HG02610 (cell line): ENCODE measurements around the gene FURIN.
"Not testable (repeated sequence)": the region's sequence is repeated elsewhere in the genome, so short reads cannot be mapped to it uniquely, and the experiment has no call there.

ENCODE experiments used
- ATAC-seq: cut with Tn5 transposase; IDR thresholded peaks from one replicate; pipeline ENCODE4 v1.9.1; 2021; ENCODE audit warnings: mild to moderate bottlenecking, moderate library complexity; ENCODE audit not compliant: unreplicated experiment

The FURIN gene

DNA sequence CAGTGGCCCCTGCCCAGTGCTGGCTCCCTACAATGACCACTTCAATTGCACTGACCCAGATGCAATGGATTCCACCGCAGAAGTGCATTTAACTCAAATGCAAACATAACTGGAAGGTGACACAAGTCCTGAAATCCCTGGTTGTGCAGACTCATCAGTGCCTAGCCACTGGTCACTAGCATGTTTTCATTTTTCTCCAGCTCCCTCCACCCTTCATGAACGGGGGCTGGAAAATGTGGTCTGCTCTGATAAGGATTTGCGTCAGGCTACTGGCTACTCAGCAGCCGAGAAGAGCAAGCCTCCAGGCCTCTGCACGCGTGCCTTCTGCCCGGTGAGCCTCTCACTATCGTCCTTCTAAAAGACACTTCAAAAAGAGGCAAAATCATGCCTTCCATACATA lies 27.4 kb upstream of the FURIN start:
- no peak for ATAC-seq

DNA sequence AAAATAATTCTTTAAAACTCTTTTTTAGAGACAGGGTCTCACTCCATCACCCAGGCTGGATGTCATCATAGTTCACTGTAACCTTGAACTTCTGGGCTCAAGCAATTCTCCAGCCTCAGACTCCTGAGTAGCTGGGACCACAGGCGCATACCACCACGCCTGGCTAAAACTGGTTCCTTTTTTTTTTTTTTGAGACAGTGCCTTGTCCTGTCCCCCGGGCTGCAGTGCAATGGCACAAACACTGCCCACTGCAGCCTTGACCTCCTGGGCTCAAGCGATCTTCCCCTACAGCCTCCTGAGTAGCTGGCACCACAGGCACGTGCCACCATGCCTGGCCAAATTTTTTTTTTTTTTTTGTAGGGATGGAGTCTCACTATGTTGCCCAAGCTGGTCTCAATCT lies 23.7 kb upstream of the FURIN start:
- ATAC-seq = no peak

DNA sequence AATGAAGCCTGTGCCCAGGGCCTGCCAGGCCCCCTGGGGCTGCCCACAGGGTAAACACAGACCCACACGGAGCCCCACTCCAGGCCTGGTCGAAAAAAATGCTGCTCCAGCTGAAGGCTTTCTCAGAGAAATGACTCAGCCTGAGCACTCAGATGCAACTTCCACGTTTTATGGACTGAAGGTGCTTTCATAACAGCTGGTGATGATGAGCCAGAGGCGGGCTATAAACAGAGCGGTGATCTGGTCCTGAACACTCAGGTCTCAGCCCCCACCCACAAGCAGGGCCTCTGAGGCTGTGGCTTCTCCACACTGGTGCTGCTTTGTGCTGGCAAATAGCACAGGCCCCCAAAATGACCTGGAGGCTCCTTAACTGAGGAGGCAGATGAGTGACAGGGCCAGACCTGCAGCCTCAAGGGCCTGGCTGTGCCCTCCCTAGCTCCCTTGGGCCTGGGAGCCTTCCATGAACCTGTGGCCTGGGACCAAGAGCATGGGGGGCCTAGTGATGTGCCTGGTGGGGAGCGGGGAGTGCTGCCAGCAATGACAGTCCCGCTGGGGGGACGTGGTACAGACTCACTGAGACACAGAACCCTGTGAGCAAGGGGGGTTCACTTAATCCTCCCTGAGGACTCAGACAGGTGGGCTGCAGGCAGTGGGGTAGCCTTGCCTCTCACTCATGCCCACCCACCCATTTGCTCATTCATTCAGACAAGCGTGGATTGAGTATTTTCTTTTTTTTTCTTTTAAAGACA lies 23.0 kb upstream of the FURIN start:
- peak; percentile 92 for ATAC-seq

DNA sequence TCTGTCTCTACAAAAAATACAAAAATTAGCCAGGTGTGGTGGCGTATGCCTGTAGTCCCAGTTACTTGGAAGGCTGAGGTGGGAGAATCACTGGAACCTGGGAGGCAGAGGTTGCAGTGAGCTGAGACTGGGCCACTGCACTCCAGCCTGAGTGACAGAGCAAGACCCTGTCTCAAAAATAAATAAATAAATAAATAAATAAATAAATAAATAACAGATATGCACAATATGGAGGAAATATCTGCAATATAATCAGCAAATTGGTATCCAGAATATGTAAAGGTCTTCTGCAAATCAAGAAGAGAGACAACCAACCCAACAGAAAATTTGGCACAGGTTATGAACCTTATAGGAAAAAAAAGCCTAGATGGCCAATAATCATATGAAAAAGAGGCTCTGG lies 19.0 kb upstream of the FURIN start:
- not testable (repeated sequence) for ATAC-seq

DNA sequence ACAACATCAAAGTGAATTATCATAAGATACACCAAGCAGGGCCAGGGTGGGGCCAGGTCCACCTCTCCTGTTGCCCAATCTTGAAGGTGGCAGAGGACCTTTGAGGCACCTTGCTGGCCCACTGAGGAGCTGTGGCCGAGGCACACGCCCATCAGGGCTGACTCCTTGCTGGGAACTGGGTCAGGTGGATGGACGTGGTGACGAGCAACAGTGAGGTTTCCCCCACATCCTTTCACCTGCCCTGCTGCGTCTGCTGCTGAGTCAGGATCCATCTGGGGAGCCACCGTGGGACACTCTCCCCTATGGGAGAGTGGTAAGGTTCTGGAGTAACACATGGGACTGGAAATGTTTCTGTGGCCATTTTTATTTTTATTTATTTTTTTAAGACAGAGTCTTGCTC lies 17.3 kb upstream of the FURIN start:
- no peak for ATAC-seq

DNA sequence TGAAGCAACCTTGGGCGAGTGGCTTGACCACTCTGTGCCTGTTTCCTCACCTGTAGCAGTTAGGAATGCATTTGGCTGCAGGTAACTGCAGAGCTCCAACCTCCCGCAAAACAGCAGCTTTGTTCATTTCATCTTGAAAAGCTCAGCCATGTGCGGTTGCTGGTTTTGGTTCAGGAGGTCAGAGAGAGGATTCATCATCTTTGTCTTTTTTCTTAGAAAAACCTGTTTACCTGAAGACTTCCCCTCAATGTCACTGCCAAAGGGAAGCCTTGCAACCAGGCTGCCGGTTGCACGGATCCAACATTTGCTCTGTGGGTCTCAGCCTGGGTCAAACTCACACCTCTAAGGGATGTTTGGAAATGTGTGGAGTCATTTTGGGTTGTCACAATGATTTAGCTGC lies 16.4 kb upstream of the FURIN start:
- ATAC-seq = no peak

DNA sequence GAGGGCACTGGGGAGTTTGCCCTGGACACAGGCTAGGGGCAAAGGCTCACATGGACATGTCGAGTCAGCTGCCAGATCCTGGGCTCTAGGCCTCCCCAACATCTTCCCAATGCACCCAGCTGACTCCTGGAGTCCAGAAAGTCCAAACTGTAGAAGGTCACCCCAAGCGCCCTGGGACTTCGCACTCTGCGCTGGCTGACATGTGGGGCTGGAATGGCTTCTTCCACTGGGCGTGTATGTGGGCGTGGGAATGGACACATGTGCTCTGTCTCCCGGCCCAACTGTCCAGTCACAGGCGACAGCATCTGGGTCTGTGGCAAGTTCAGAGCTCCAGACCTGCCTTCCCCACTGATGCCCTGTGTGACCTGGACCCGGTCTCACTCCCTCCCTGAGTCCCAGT lies 13.2 kb upstream of the FURIN start:
- no peak for ATAC-seq

DNA sequence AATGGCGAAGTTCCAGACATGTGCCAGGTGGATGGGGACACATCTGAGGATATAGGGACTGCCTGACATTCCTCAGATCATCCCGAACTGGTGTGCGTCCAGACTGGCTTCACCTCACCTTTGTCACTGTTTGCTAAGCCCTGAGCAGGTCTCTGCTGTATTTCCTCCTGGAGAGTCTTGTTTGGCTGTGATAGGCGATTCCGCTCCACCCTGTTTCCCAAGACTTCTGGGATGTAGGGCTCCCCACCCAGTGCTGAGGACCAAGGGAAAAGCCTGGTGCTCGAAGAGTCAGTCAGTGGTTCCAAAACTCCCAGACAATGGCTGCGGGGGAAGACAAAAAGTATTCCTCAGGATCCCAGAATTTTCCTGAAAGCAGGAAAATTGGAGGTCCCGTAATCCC lies 11.1 kb upstream of the FURIN start:
- no peak for ATAC-seq

DNA sequence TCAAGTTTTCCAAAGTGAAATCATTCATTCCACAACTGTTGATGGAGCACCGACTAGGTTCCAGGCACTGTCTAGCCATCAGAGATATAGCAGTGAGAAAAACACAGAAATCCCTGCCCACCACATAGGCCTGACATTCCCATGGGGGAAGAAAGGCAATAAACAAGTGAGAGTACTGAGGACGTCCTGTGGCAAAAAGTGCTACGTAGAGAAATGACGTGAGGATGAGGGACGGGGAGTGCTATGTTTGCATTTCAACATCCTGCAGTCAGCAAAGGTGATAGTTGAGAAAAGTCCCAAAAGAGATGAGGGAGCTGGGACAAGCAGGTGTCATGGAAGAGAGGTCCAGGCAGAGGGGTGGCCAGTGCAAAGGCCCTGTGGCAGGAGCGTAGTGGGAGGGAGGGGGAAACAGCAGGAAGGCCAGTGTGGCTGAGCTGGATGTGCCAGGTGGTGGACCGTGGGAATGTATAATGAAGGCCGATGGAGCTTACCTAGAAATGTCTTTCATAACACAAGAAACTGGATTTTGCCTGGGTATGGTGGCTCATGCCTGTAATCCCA lies 10.4 kb upstream of the FURIN start:
- no peak for ATAC-seq

DNA sequence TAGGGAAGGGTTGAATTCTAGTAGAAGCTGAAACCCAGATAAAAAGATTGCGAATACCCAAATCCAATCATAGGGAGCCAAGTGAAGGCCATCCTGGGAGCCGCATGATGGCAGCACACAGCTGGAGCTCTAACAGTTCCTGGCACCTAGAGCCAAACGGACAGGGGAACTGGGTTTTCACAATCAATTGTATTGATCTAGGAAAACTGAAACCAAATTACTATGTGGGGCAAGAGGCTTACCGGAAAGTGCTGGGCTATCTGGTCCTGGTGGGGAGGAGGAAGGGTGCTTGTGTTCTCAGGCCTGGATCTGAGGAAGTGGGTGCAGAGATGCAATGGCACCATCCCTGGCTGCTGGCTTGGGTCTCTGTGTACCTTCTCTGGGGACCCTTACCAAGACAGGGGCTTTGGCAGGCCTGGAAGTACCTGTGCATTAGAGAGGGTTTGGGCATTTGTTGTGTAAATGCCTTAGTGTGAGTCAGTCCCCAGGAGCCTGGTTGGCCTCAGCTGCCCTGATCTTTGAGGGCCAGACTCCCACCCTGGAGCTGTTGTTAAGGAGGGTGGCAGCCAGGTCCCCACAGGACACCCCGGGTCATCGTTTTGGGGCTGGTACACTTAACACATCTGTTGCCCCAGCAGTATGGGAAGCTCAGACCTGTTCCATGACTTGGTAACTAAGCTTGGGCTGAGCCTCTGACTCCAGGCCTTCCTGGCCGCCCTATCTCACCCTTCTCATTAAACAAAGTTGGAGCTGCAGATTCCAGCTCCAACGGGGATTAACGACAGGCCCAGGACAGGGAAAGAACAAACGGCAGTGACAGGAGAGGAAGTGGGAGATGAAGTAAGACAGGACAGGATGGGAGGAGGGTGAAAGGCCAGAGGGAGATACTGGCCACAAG lies 8.9 kb upstream of the FURIN start:
- ATAC-seq = no peak

DNA sequence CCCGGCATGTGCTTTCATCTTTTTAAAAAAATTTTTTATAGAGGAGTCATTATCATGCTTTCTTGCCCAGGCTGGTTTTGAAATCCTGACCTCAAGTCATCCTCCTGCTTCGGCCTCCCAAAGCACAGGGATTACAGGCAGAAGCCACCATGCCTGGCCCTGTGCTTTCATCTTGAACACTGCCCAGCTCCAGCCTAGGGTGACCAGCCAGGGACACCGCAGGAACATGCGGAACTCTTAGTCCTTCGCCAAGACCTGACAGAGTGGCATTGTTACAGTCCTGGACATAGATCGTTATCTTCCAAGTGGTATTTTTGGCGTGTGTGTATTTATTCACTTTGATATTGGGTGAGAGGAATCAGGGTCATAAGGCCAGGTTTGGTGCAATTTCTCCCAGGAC lies 7.9 kb upstream of the FURIN start:
- no peak for ATAC-seq

DNA sequence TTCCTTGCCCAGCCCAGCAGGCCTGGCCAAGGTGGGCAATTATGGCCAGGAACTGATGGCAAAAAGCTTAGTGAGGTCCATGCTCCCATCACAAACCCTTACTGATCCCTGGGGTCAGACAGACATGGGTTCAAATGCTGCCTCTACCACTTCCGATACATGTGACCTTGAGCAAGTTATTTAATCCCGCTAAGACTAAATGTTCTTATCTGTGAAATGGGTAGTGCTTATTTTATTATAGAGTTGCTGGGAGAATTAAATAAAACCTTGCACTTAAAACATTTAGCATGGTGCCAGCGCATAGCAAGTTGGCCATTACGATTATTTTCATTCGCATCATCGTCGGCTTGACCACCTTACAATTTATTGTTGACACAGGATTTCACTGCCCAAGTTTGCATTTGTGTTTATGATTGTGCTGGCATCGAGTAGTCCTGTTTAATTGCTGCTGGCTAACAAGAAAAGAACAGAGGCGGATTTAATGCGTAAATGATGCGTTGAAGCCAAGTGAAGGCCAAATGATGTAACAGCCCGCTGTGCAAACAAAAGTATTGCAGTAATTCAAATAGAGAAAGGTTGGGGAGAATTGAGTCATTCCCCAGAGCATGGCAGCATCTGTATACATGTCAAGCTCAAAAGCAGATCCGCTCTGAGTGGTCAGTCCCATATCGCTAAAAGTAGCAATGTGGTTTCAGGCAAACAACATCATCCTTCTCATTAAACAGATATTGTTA lies 7.3 kb upstream of the FURIN start:
- no peak for ATAC-seq

DNA sequence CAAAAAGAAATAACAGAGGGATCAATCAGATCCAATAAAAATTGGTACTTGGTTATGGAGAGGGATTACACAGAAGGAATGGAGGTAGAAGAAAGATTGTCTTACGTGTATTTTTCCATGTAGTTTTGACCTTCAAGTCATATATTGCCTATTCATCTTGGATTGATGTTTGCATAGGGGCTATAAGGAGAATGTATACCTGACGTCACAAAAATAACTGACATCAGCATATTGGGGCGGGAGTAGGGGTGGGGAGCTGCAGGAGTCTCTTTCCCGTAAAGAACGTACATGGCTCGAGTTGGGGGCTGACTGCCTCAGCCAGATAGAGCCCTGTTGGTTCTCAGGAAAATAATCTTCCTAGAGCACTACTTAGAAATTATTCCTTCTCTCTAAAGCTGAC lies 5.9 kb upstream of the FURIN start:
- no peak for ATAC-seq

DNA sequence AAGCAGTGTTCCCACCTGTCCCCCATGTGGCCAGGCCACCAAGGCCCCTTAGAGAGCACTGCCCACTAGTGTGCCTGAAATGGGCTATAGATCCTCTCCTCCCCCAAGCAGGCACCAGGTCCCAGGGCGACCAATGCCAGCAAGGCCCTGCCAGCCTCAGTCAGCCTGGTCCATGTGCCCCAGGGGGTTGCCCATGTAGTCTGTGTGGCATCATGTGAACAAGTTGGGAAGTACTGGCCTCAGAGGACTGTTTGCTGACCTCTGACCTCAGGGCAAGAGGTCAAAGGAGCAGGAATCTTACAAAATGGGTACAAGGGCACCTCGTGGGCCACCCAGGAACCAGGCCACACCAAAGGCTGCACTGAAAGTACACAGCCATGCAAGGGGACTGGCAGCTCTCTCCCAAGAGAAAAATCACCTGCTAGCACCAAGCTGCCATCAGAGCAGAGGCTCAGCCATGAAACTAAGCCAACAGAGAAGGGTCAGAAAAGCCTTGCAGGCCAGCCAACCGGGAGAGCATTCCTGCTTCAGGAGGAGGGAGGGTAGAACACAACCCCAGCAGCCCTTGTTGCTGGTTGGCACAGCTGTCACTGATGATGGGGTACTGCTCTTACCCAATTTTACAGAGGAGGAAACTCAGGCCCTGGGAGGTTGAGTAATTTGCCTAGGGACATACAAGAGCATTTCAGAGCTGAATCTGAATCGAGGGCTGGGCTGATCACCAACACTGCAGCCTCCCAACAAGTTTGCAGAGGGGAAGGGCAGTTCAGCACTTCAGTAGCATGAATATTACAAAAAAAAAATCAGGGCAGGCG lies 5.2 kb upstream of the FURIN start:
- ATAC-seq = no peak

DNA sequence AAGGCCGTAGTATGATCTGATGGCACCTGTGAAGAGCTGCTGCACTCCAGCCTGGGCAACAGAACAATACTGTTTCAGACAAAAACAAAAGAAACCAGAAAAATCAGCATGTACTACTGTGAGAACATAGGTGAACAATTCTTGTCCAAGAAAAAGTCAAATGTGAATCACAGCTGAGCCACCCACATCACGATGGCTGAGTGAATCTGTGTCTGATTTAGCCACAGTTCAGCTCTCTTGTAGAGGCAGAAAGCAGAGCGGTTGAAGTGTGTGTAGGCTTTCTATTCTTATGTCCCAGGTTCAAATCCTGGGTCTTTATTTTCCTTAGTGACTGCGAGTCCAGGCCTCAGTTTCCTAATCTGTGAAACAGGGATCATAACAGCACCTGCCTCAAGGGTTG lies 4.4 kb upstream of the FURIN start:
- no peak for ATAC-seq

DNA sequence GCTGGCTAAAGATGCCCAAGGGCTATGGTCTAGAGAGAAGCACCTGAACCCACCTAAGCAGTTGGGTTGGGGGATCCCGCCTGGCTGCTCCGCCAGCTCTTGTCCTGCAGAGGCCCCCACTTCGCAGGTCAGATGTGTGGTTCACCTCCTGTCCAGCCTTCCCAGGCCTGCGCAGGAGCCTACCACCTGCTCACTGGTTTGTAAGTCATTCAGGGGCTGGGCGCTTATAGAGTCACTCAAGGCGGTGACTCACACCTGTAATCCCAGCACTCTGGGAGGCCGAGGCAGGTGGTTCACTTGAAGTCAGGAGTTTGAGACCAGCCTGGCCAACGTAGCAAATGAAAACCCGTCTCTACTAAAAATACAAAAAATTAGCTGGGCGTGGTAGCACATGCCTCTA lies 3.9 kb upstream of the FURIN start:
- ATAC-seq = no peak

DNA sequence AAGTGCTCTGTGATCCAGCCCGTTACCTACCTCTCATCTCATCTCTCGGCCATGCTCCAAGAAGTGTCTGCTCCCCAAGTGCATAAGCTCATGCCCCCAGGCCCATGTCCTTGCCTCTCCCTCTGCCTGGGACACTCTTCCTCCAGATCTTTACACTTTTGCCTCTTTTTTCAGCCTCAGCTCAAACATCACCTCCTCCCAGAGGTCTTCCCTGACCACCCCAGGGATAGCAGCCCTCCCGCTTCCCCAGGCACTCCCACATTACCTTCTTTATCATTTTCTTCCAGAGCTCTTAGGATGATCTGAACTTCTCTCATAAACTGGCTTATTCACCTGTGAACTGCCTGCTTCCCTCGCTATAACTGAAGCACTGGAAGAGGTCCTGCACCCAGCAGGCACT lies 2.7 kb upstream of the FURIN start:
- ATAC-seq = no peak

DNA sequence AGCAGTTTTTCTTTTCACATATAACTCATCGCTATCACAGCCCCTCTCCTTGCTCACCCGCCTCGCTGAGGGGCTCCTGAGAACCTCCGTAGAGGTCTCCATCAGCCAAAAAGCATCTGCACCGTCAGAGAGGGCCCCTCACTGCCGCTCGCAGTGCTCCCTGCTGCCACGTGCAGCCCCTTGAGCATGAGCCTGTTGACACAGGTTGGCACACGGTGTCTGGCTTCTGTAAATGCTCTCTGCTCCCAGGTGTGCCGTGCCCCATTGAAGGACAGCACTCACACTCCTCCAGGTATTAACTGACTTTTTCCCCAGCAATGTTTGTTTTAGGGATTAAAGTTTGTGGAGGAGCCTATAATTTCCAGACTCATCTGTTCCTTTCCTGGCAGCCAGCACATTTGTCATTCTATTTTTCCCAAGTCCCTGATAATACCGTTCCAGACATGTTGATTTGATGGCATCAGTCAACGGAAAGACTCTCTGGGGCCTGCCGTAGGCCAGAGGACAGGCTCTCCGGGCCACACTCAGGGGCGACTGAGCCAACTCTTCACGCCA lies 2.1 kb upstream of the FURIN start:
- no peak for ATAC-seq

DNA sequence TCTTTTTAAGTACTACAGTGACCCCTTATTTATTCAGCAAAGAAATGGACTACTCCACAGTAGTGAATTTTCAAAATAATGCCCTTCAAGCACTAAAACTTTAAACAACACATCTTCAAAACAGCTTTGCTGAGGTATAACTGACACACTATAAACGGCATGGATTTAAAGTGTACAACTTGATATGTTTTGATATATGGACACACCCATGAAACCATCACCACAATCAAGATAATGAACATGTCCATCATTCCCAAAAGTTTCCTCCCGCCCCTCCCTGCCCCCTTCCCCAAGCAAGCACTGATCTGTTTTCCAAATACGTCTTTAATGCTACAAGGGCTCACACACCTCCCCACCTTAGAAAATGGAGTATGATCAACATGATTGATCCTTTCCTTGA lies 1.6 kb upstream of the FURIN start:
- no peak for ATAC-seq

DNA sequence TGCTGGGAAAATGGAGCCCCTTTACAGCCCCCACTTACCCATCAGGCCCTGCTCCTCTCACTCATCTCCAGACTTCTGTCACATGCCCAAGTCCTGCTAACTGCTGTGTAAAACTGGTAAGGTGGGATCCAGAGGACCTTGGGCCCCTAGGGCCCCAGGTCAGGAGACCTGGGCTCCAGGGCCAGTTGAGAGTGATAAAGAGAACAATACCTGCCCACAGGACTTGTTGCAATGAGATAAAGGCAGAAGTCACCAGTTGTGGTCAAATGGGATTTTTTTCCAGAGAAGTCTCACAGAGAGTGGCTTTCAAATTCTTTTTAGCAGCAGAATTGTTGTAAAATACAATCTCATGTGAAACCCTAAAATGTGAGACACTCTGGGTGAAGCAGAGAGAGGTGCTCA lies 753 bp downstream of the FURIN start:
- no peak for ATAC-seq
